CD4-positive, alpha-beta T cell treated with Interferon alpha-2 for 1 hour (primary cell): Measurements from ENCODE around the gene VWA3B.
"Not testable (repeated sequence)": the region's sequence is repeated elsewhere in the genome, so short reads cannot be mapped to it uniquely, and the experiment has no call there.

Experiments used
- DNase-seq, 2 donors: peaks; one replicate each; pipeline ENCODE4 v3.0.0-alpha.2; 2020 to 2022

VWA3B gene

GRCh38 chr2:98089941-98090340 lies 3.0 kb downstream of the VWA3B start:
- no peak for DNase-seq

- DNase-seq = no peak
These were observed 4.0 kb downstream of the VWA3B start for GRCh38 chr2:98090951-98091350.

GRCh38 chr2:98091738-98092137 lies 4.8 kb downstream of the VWA3B start:
- DNase-seq = peak; percentile 9 to 39

GRCh38 chr2:98093146-98093545 lies 6.2 kb downstream of the VWA3B start:
- DNase-seq = no peak

GRCh38 chr2:98093611-98094010 lies 6.6 kb downstream of the VWA3B start:
- no peak for DNase-seq

- no peak for DNase-seq
These were observed 13.2 kb downstream of the VWA3B start for GRCh38 chr2:98099939-98100743.

- not testable (repeated sequence) for DNase-seq
These were observed 15.3 kb downstream of the VWA3B start for GRCh38 chr2:98102315-98102714.

GRCh38 chr2:98102878-98103277 lies 15.9 kb downstream of the VWA3B start:
- DNase-seq = no peak

GRCh38 chr2:98108110-98108509 lies 21.1 kb downstream of the VWA3B start:
- no peak for DNase-seq

- DNase-seq = no peak
These were observed 23.8 kb downstream of the VWA3B start for GRCh38 chr2:98110741-98111140.

GRCh38 chr2:98114643-98115330 lies 27.8 kb downstream of the VWA3B start:
- no peak for DNase-seq

GRCh38 chr2:98118161-98118560 lies 31.2 kb downstream of the VWA3B start:
- no peak for DNase-seq

- DNase-seq = no peak
These were observed 31.9 kb downstream of the VWA3B start for GRCh38 chr2:98118852-98119251.

- no peak for DNase-seq
These were observed 34.2 kb downstream of the VWA3B start for GRCh38 chr2:98121149-98121548.

- no peak for DNase-seq
These were observed 35.6 kb downstream of the VWA3B start for GRCh38 chr2:98122524-98122923.

- DNase-seq = no peak
These were observed 36.3 kb downstream of the VWA3B start for GRCh38 chr2:98123286-98123685.

GRCh38 chr2:98126061-98126460 lies 39.1 kb downstream of the VWA3B start:
- DNase-seq = no peak

- DNase-seq = no peak
These were observed 40.4 kb downstream of the VWA3B start for GRCh38 chr2:98127229-98127989.

- DNase-seq = no peak
These were observed 41.7 kb downstream of the VWA3B start for GRCh38 chr2:98128556-98129109.

GRCh38 chr2:98130073-98130472 lies 43.1 kb downstream of the VWA3B start:
- DNase-seq = not testable (repeated sequence)

GRCh38 chr2:98134172-98135005 lies 47.4 kb downstream of the VWA3B start:
- peak; percentile 39 to 82 for DNase-seq

- no peak for DNase-seq
These were observed 50.2 kb downstream of the VWA3B start for GRCh38 chr2:98137196-98137595.
